Calu3 (cell line): Measurements from ENCODE around the gene C17orf78. TPM values are rescaled to one million over a fixed set of nuclear protein-coding genes. Genes with fewer than 3 reads are reported as not detected.
"Not testable (repeated sequence)": the region's sequence is repeated elsewhere in the genome, so short reads cannot be mapped to it uniquely, and the experiment has no call there.

ENCODE experiments used
- BruUV-seq: library from RNA; stranded (reverse); fragments of 400-500 nt; replicated peaks from 2 replicates; lab custom pipeline; 2021; lab: Mats Ljungman, UMichigan
- CTCF ChIA-PET: fragments of 300-600 bp; sonication (Branson Sonifier 250); formaldehyde crosslinking; loops from one replicate; lab custom pipeline; 2022; ENCODE audit warnings: antibody characterized with exemption; lab: Charles Lee
- DNase-seq: peaks from one replicate; pipeline ENCODE4 v3.0.0; 2022
- H3K27ac Mint-ChIP-seq: one replicate; pipeline ENCODE4 v1.8.0; 2022; ENCODE audit warnings: mixed read lengths; ENCODE audit not compliant: unreplicated experiment
- H3K27me3 Mint-ChIP-seq: one replicate; pipeline ENCODE4 v1.8.0; 2022; ENCODE audit warnings: mixed read lengths; ENCODE audit not compliant: unreplicated experiment
- H3K36me3 Mint-ChIP-seq: one replicate; pipeline ENCODE4 v1.8.0; 2022; ENCODE audit warnings: mild to moderate bottlenecking, moderate library complexity, mixed read lengths; ENCODE audit not compliant: insufficient read depth, unreplicated experiment
- H3K4me1 Mint-ChIP-seq: one replicate; pipeline ENCODE4 v1.8.0; 2022; ENCODE audit warnings: mild to moderate bottlenecking, low read depth, mixed read lengths; ENCODE audit not compliant: unreplicated experiment
- H3K4me3 Mint-ChIP-seq: one replicate; pipeline ENCODE4 v1.8.0; 2022; ENCODE audit warnings: mild to moderate bottlenecking, low read depth, moderate library complexity, mixed read lengths; ENCODE audit not compliant: unreplicated experiment
- H3K9me3 Mint-ChIP-seq: one replicate; pipeline ENCODE4 v1.8.0; 2022; ENCODE audit warnings: low read depth, mixed read lengths; ENCODE audit not compliant: unreplicated experiment
- CTCF ChIP-seq: fragments of 200-600 bp; IDR thresholded peaks from one replicate; pipeline ENCODE4 v1.8.0; 2022; ENCODE audit warnings: antibody characterized with exemption; ENCODE audit not compliant: unreplicated experiment
- intact Hi-C: fragments of 100-400 bp; cut with micrococcal nuclease; formaldehyde crosslinking; loops from one replicate; pipeline ENCODE4 v1.10.0; 2022; ENCODE audit not compliant: unreplicated experiment
- total RNA-seq: library from RNA; stranded (reverse); gene quantifications from 2 replicates; pipeline ENCODE4 v1.2.3, GENCODE V29; 2022

C17orf78 gene
- total RNA-seq, 1 experiment from 2014 or later, result not detected

GRCh38 chr17:37405955-37406634, 30.3 kb downstream of the C17orf78 start:
- TSS peak; percentile 76 for BruUV-seq
- H3K4me3 Mint-ChIP-seq, result peak overlapping the region; percentile 96
- peaks cover 22% of the 10 kb centered on the region for H3K4me1 Mint-ChIP-seq
- CTCF ChIA-PET, result interaction anchor here (1.0 to 2.6 kb wide), 5 partner anchors 8 to 33 kb away, joined by 5 to 20 read pairs (median 5); no protein-coding TSS in a partner anchor
- no peaks in the 10 kb centered on the region for H3K9me3 Mint-ChIP-seq
- intact Hi-C loops, result loop anchor here (5.0 kb wide), 1 partner anchor 86 kb away; no protein-coding TSS in a partner anchor
- no peaks in the 10 kb centered on the region for H3K27me3 Mint-ChIP-seq
- TF ChIP-seq CTCF, result no peak
- H3K27ac Mint-ChIP-seq, result peak overlapping the region; percentile 86
- peaks cover 46% of the 10 kb centered on the region for H3K36me3 Mint-ChIP-seq
- no peak for DNase-seq

- peaks cover 22% of the 10 kb centered on the region for H3K4me1 Mint-ChIP-seq
- H3K27me3 Mint-ChIP-seq, result no peaks in the 10 kb centered on the region
- peak; percentile 99 for DNase-seq
- H3K27ac Mint-ChIP-seq, result peak within 1 kb of the TSS; percentile 86
- TF ChIP-seq CTCF, result peak; percentile 59
- peaks cover 54% of the 10 kb centered on the region for H3K36me3 Mint-ChIP-seq
- H3K4me3 Mint-ChIP-seq, result peak within 1 kb of the TSS; percentile 96
- CTCF ChIA-PET, result interaction anchor here (0.5 to 2.6 kb wide), 9 partner anchors 8 to 1576 kb away, joined by 3 to 20 read pairs (median 5); no protein-coding TSS in a partner anchor
- no peaks in the 10 kb centered on the region for H3K9me3 Mint-ChIP-seq
- BruUV-seq, result no TSS peak
- intact Hi-C loops, result loop anchor here (5.0 kb wide), 1 partner anchor 85 kb away; no protein-coding TSS in a partner anchor
These were observed 31.1 kb downstream of the C17orf78 start, which contains the start of the genes ACACA and TADA2A for GRCh38 chr17:37406635-37407461. ACACA (minus strand) TSS chr17:37406836; CDS start chr17:37406299, 537 bp downstream. TADA2A (plus strand) TSS chr17:37406886; CDS start chr17:37411366, 4,480 bp downstream.

- intact Hi-C loops, result loop anchor here (5.0 kb wide), 1 partner anchor 84 kb away; no protein-coding TSS in a partner anchor
- H3K9me3 Mint-ChIP-seq, BruUV-seq, H3K27me3 Mint-ChIP-seq, DNase-seq: not testable (repeated sequence)
- Mint-ChIP-seq H3K4me3 (peak overlapping the region; percentile 96), H3K4me1 (peaks cover 19% of the 10 kb centered on the region), H3K27ac (peak overlapping the region; percentile 85), H3K36me3 (peaks cover 66% of the 10 kb centered on the region)
- CTCF ChIA-PET, result interaction anchor here (1.5 to 1.6 kb wide), 2 partner anchors 15 to 35 kb away, joined by 3 to 6 read pairs; no protein-coding TSS in a partner anchor
These were observed 32.3 kb downstream of the C17orf78 start for GRCh38 chr17:37408145-37408479.

GRCh38 chr17:37410357-37410756, 34.6 kb downstream of the C17orf78 start:
- CTCF ChIA-PET, result interaction anchor here (0.6 to 1.4 kb wide), 4 partner anchors 19 to 67 kb away, joined by 3 to 9 read pairs (median 5); no protein-coding TSS in a partner anchor
- no peak overlapping the region for H3K27ac Mint-ChIP-seq
- no TSS peak for BruUV-seq
- H3K27me3 Mint-ChIP-seq, result no peaks in the 10 kb centered on the region
- intact Hi-C loops, result no loop called here
- no peak for TF ChIP-seq CTCF
- H3K9me3 Mint-ChIP-seq, result no peaks in the 10 kb centered on the region
- no peak overlapping the region for H3K4me3 Mint-ChIP-seq
- peaks cover 89% of the 10 kb centered on the region for H3K36me3 Mint-ChIP-seq
- DNase-seq, result no peak
- peaks cover 5% of the 10 kb centered on the region for H3K4me1 Mint-ChIP-seq
